K562 (cell line): Measurements from ENCODE around the gene CACNA1C. TPM values are rescaled to one million over a fixed set of nuclear protein-coding genes. Genes with fewer than 3 reads are reported as not detected.

Experiments used
- ATAC-seq: fragments of 200-7000 bp; cut with Tn5 transposase; 3 replicates; pipeline ENCODE4 v1.9.1; 2020; ENCODE audit warnings: moderate library complexity
- BruUV-seq: library from RNA; stranded (reverse); fragments of 400-500 nt; replicated peaks from 2 replicates; lab custom pipeline; 2021; lab: Mats Ljungman, UMichigan
- CTCF ChIA-PET: fragments of 300-600 bp; formaldehyde crosslinking; extraction: SDS; loops from one replicate; lab custom pipeline; 2021; ENCODE audit warnings: low intra/inter-chr PET ratio; lab: Yijun Ruan, JAX
- POLR2A ChIA-PET: fragments of 300-600, 350-650 bp; sonication (Branson Sonifier 250); formaldehyde crosslinking; extraction: SDS; loops from one replicate; lab custom pipeline; 2021; ENCODE audit warnings: antibody characterized with exemption, inconsistent platforms; lab: Yijun Ruan, JAX
- DNase-seq, 4 experiments: peaks; one replicate each; pipeline versions ENCODE4 v3.0.0 to v3.0.0-alpha.2; 2011 to 2018; ENCODE audit warnings: low spot score in 3 of 4, mixed read lengths in 3 of 4; ENCODE audit errors: extremely low read depth in 1 of 4
- FAIRE-seq: peaks from 2 replicates; lab custom pipeline; 2011; peaks lifted over from hg19 to GRCh38; lab: Jason Lieb, UNC
- H2AFZ ChIP-seq: 2 replicates; pipeline ENCODE4 v1.6.0; 2011; ENCODE audit warnings: low read depth, low read length, control low read depth, inconsistent platforms
- H3K27ac ChIP-seq: fragments of 200-600 bp; 3 replicates; pipeline ENCODE4 v1.8.0; 2011; ENCODE audit warnings: low read depth, mild to moderate bottlenecking, control low read depth, inconsistent platforms, low read length, moderate library complexity, mixed read lengths; ENCODE audit errors: extremely low read depth
- H3K27me3 ChIP-seq, 2 experiments: fragments of 300-600 bp in 1 of 2; 2 replicates in 1 of 2; 3 replicates in 1 of 2; pipeline versions ENCODE4 v1.6.0 to v1.8.0; 2011; ENCODE audit warnings: inconsistent platforms in 2 of 2, low read length in 2 of 2, mild to moderate bottlenecking in 1 of 2, mixed read lengths in 1 of 2, moderate library complexity in 1 of 2; ENCODE audit not compliant: control insufficient read depth in 2 of 2, insufficient read depth in 2 of 2
- H3K36me3 ChIP-seq: fragments of 300-600 bp; 3 replicates; pipeline ENCODE4 v1.8.0; 2011; ENCODE audit warnings: mild to moderate bottlenecking, low read length, inconsistent platforms; ENCODE audit not compliant: control insufficient read depth, insufficient read depth
- H3K4me1 ChIP-seq, 2 experiments: fragments of 200-600 bp in 1 of 2; replicated peaks in 1 of 2; 2 replicates in 1 of 2; 3 replicates in 1 of 2; pipeline versions ENCODE4 v1.5.1 to v1.8.0; 2011; ENCODE audit warnings: inconsistent platforms in 2 of 2, low read length in 2 of 2, mild to moderate bottlenecking in 1 of 2, mixed read lengths in 1 of 2, moderate library complexity in 1 of 2; ENCODE audit not compliant: control insufficient read depth in 2 of 2, insufficient read depth in 2 of 2
- H3K4me2 ChIP-seq: 2 replicates; pipeline ENCODE4 v1.6.1; 2011; ENCODE audit warnings: low read length, control low read depth, inconsistent platforms, mixed read lengths; ENCODE audit not compliant: insufficient read depth
- H3K4me3 ChIP-seq: fragments of 200-600 bp; sonication (generic), shearing (Covaris generic); 2 replicates; pipeline ENCODE4 v1.5.1; 2016; ENCODE audit warnings: control low read depth, inconsistent platforms
- H3K79me2 ChIP-seq: fragments of 200-600 bp; 3 replicates; pipeline ENCODE4 v1.8.0; 2011; ENCODE audit warnings: low read length, inconsistent platforms; ENCODE audit not compliant: control insufficient read depth, insufficient read depth
- H3K9ac ChIP-seq, 2 experiments: 2 replicates each; pipeline versions ENCODE4 v1.6.0 to v1.6.1; 2011; ENCODE audit warnings: low read depth in 2 of 2, low read length in 2 of 2, control low read depth in 1 of 2, inconsistent platforms in 1 of 2, mild to moderate bottlenecking in 1 of 2, mixed read lengths in 1 of 2; ENCODE audit not compliant: insufficient read depth in 1 of 2
- H3K9me1 ChIP-seq: one replicate; pipeline ENCODE4 v1.6.0; 2011; ENCODE audit warnings: inconsistent platforms, mild to moderate bottlenecking, low read length, moderate library complexity; ENCODE audit not compliant: control insufficient read depth, insufficient read depth
- H3K9me3 ChIP-seq: replicated peaks from 2 replicates; pipeline ENCODE4 v1.5.1; 2011; ENCODE audit warnings: low read depth, low read length, inconsistent platforms; ENCODE audit not compliant: control insufficient read depth, insufficient read depth
- H4K20me1 ChIP-seq: replicated peaks from 2 replicates; pipeline ENCODE4 v1.6.1; 2011; ENCODE audit warnings: low read length, inconsistent platforms, mixed read lengths; ENCODE audit not compliant: control insufficient read depth, insufficient read depth
- ADNP ChIP-seq: fragments of 200-800 bp; sonication (Bioruptor generic); IDR thresholded peaks from 2 replicates; pipeline ENCODE4 v1.6.1; 2016; ENCODE audit warnings: missing genetic modification characterization, missing compliant biosample characterization
- RERE ChIP-seq: sonication (generic); formaldehyde crosslinking; IDR thresholded peaks from 2 replicates; pipeline ENCODE4 v1.8.0; 2023; ENCODE audit warnings: missing genetic modification reagents, mild to moderate bottlenecking, borderline replicate concordance
- THAP12 ChIP-seq: fragments of 250-450 bp; sonication (Bioruptor Pico); IDR thresholded peaks from 2 replicates; pipeline ENCODE4 v1.9.0; 2021; ENCODE audit warnings: mild to moderate bottlenecking, inconsistent platforms
- WGBS: fragments of 100-300 bp; shearing (Covaris generic); methylation state at CpG from one replicate; pipeline ENCODE4 v1.1.6; 2016; ENCODE audit warnings: low coverage, mixed read lengths; ENCODE audit not compliant: insufficient coverage; ENCODE audit errors: missing lambda C conversion rate; 5-methylcytosine and 5-hydroxymethylcytosine counted together
- in situ Hi-C: fragments of 300-500 bp; cut with MboI; formaldehyde crosslinking; loops from 4 replicates; pipeline ENCODE4 v1.15.0; 2018; ENCODE audit warnings: inconsistent platforms, mixed read lengths
- intact Hi-C: fragments of 100-400 bp; cut with micrococcal nuclease; formaldehyde crosslinking; loops from 2 replicates; pipeline ENCODE4 v1.14.2; 2022
- polyA plus RNA-seq, 8 experiments: library from polyadenylated mRNA; depleted of rRNA in 4 of 8; stranded (reverse) in 5 of 8; unstranded in 3 of 8; fragments of >200 nt; fragmentation: Nextera tagmentation in 2 of 8; fragmentation: Illumina TruSeq in 1 of 8; extraction: Ambion mirVana in 2 of 8; extraction: Trizol in 1 of 8; gene quantifications; 2 replicates each; pipeline versions ENCODE4 v1.2.1 to v1.2.3, GENCODE V29; 2011 to 2014; ENCODE audit warnings: inconsistent platforms in 1 of 8, missing spikeins in 1 of 8
- total RNA-seq, 7 experiments: library from RNA; depleted of rRNA in 6 of 7; stranded (reverse); fragments of >200 nt in 6 of 7; fragmentation: Illumina TruSeq in 2 of 7; extraction: Trizol in 2 of 7; gene quantifications; 2 replicates each; pipeline versions ENCODE4 v1.2.1 to v1.2.3, GENCODE V29; 2011 to 2021; ENCODE audit warnings: low replicate concordance in 1 of 7

The CACNA1C gene
- total and polyA plus RNA-seq, 9 of the 15 experiments (the other 6 are each of a cell fraction or from before 2014, with no cell fraction given), result not detected

- ATAC-seq (no peak), FAIRE-seq (no peak), DNase-seq (no peak)
- Histone ChIP-seq H4K20me1 (no peaks in the 10 kb centered on the region), H3K9me1 (no peaks in the 10 kb centered on the region), H3K36me3 (no peaks in the 10 kb centered on the region), H3K4me1 (no peaks in the 10 kb centered on the region), H3K79me2 (no peaks in the 10 kb centered on the region), H3K4me3 (no peak overlapping the region), H2AFZ (no peak overlapping the region), H3K4me2 (no peak overlapping the region), H3K27ac (no peak overlapping the region), H3K9ac (no peak overlapping the region), H3K9me3 (no peaks in the 10 kb centered on the region), H3K27me3 (peaks cover 0 to 37% of the 10 kb centered on the region in 2 experiments; a peak in 2 of 5 replicates)
- ChIA-PET CTCF (no interaction called here), POLR2A (interaction anchor here (0.6 kb wide), 1 partner anchor 337 kb away, joined by 3 read pairs; no protein-coding TSS in a partner anchor)
- no peak for TF ChIP-seq THAP12 (CRISPR knock-in tag)
- BruUV-seq, result no TSS peak
- intact Hi-C loops (no loop called here), in situ Hi-C loops (no loop called here)
- 0% methylated on average over 8 of the region's 12 CpGs for WGBS
Observed at GRCh38 chr12:2273751-2274150, 221.0 kb downstream of the CACNA1C start.

DNA sequence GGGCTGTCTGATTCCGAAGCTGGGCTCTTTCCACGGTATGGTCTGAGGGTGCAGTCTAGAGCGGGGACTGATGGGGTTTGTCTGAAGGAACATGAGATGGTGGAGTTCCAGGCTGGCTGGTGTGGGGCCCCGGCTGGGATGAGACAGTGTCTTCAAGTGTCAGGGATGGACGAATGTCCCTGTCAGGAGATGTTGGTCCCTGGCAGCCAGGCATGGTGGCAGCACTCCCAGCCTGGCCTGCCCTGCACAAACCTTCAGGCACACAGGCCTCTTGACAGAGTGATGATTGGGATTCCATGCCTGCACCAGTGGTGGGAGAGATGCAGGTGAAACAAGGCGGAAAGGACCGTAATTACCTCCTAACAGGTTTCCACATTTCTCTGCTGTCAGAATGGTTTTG lies 221.9 kb downstream of the CACNA1C start:
- POLR2A ChIA-PET, result no interaction called here
- Histone ChIP-seq H3K27ac (no peak overlapping the region), H3K4me1 (no peaks in the 10 kb centered on the region), H3K9me3 (no peaks in the 10 kb centered on the region), H2AFZ (no peak overlapping the region), H3K36me3 (no peaks in the 10 kb centered on the region), H3K9ac (no peak overlapping the region), H4K20me1 (no peaks in the 10 kb centered on the region), H3K4me2 (no peak overlapping the region), H3K79me2 (no peaks in the 10 kb centered on the region), H3K9me1 (no peaks in the 10 kb centered on the region), H3K27me3 (peaks cover 0 to 37% of the 10 kb centered on the region in 2 experiments; a peak in 2 of 5 replicates), H3K4me3 (no peak overlapping the region)
- DNase-seq (no peak), FAIRE-seq (no peak), ATAC-seq (no peak)
- in situ Hi-C loops, result loop anchor here (25.0 kb wide), 1 partner anchor 212 kb away; the partner anchor contains the start of gene CACNA1C
- CTCF ChIA-PET, result no interaction called here
- WGBS, result 0% methylated on average over 5 of the region's 7 CpGs
- no TSS peak for BruUV-seq
- intact Hi-C loops, result no loop called here
- TF ChIP-seq RERE (no peak), ADNP (tag) (no peak)
